IMR-90 (cell line): ENCODE results near the gene PUDP.

Experiments used
- CEBPB ChIP-seq: IDR thresholded peaks from 2 replicates; pipeline ENCODE4 v1.6.1; 2012; ENCODE audit warnings: low read depth, low read length, improper control_type of control experiment
- POLR2A ChIP-seq: IDR thresholded peaks from 2 replicates; pipeline ENCODE4 v1.6.1; 2012; ENCODE audit warnings: mild to moderate bottlenecking, low read depth, low read length
- RCOR1 ChIP-seq: IDR thresholded peaks from 2 replicates; pipeline ENCODE4 v1.6.1; 2012; ENCODE audit warnings: mild to moderate bottlenecking, low read length, improper control_type of control experiment; ENCODE audit not compliant: insufficient replicate concordance
- RFX5 ChIP-seq: IDR thresholded peaks from 2 replicates; pipeline ENCODE4 v1.8.0; 2012; ENCODE audit warnings: low read depth, mild to moderate bottlenecking, low read length, moderate library complexity
- TF ChIP-seq, protein P1 (sequence below): conservative IDR thresholded peaks from 2 replicates; pipeline ENCODE4 v1.5.1; 2012; ENCODE audit warnings: mild to moderate bottlenecking, low read depth, low read length, improper control_type of control experiment

DNA sequence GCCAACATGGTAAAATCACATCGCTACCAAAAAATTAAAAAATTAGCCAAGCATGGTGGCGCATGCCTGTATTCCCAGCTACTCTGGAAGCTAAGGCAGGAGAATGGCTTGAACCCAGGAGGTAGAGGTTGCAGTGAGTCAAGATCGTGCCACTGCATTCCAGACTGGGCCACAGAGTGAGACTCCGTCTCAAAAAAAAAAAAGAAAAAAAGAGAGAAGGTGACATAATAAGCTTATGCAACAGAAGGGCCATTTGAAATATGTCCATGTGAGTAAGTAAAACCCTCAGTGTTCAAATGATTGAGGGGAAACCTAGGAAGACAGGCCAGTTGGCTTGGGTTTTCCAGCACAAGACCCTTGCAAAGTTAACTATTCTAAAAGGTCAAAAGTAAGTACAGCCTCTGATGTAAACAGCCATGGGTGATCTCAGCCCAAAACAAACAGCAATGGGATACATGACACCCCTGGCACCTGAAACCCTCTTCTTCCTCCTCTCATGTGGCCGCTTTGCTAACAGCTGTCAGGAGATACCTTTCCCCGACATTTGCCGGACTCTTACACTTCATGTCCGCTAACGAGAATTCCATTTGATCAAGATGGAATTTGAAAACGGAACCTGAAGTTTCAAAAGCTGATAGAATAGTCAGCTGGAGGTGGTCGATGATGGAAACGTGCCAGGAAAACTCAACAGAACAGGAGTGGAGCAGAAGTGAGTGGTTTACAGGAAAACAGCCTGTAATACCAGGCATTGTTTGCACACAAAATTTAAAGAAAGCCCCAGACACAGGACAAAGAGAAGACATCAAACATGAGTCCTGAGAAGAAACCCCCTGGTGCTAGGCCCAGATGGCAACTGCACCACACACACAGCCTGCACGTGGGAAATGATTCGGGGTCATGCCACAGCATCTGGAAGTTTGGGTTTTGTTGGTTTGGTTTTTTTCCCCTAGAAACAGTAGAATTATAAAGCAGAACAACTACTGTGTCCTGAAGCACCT is 93.4 kb downstream of the PUDP start:
- TF ChIP-seq, protein P1, sequence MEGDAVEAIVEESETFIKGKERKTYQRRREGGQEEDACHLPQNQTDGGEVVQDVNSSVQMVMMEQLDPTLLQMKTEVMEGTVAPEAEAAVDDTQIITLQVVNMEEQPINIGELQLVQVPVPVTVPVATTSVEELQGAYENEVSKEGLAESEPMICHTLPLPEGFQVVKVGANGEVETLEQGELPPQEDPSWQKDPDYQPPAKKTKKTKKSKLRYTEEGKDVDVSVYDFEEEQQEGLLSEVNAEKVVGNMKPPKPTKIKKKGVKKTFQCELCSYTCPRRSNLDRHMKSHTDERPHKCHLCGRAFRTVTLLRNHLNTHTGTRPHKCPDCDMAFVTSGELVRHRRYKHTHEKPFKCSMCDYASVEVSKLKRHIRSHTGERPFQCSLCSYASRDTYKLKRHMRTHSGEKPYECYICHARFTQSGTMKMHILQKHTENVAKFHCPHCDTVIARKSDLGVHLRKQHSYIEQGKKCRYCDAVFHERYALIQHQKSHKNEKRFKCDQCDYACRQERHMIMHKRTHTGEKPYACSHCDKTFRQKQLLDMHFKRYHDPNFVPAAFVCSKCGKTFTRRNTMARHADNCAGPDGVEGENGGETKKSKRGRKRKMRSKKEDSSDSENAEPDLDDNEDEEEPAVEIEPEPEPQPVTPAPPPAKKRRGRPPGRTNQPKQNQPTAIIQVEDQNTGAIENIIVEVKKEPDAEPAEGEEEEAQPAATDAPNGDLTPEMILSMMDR, result no peak
- TF ChIP-seq POLR2A, result no peak
- no peak for TF ChIP-seq RFX5
- TF ChIP-seq CEBPB, result no peak
- no peak for TF ChIP-seq RCOR1
